ENCODE measurements around the gene RAD9A.

RAD9A gene

DNA sequence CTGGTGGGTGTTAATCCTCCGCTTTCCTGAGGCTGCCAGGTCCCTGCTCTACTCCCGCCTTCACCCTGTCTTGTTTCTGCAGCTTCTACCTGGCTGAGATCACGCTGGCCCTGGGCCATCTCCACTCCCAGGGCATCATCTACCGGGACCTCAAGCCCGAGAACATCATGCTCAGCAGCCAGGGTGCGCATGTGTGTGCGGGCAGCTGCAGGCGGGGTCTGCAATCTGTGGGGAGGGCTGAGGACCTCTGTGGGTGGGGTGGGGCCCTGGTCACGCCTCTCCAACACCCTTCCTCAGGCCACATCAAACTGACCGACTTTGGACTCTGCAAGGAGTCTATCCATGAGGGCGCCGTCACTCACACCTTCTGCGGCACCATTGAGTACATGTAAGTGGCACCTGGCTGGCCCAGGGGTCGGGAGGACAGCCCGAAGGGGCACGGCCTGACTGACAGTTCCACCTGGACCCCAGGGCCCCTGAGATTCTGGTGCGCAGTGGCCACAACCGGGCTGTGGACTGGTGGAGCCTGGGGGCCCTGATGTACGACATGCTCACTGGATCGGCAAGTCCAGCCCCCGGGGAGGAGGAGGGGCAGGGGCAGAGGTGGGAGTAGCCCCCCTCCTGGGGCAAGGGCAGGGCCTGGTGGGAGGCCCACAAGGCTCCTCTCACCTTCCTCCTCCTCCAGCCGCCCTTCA lies 41.0 kb downstream of the RAD9A start:
- no peak for ATAC-seq
- TF ChIP-seq RARB (CRISPR knock-in tag; IDR thresholded peaks at IDR 0.05) (no peak), CSDC2 (CRISPR knock-in tag; IDR thresholded peaks at IDR 0.05) (no peak), SNAI2 (CRISPR knock-in tag; IDR thresholded peaks at IDR 0.05) (no peak), ISL1 (CRISPR knock-in tag; IDR thresholded peaks at IDR 0.05) (no peak), TOX (CRISPR knock-in tag; IDR thresholded peaks at IDR 0.05; ENCODE audit: borderline replicate concordance) (no peak), ZNF8 (CRISPR knock-in tag; IDR thresholded peaks at IDR 0.05) (no peak), OSR1 (CRISPR knock-in tag; IDR thresholded peaks at IDR 0.05) (no peak), ESRRG (CRISPR knock-in tag; IDR thresholded peaks at IDR 0.05) (no peak), ZNF70 (CRISPR knock-in tag; IDR thresholded peaks at IDR 0.05) (no peak), ZFP3 (CRISPR knock-in tag; IDR thresholded peaks at IDR 0.05) (no peak), PPARA (CRISPR knock-in tag; IDR thresholded peaks at IDR 0.05; ENCODE audit: borderline replicate concordance) (no peak)
- TF ChIP-seq, protein P1, sequence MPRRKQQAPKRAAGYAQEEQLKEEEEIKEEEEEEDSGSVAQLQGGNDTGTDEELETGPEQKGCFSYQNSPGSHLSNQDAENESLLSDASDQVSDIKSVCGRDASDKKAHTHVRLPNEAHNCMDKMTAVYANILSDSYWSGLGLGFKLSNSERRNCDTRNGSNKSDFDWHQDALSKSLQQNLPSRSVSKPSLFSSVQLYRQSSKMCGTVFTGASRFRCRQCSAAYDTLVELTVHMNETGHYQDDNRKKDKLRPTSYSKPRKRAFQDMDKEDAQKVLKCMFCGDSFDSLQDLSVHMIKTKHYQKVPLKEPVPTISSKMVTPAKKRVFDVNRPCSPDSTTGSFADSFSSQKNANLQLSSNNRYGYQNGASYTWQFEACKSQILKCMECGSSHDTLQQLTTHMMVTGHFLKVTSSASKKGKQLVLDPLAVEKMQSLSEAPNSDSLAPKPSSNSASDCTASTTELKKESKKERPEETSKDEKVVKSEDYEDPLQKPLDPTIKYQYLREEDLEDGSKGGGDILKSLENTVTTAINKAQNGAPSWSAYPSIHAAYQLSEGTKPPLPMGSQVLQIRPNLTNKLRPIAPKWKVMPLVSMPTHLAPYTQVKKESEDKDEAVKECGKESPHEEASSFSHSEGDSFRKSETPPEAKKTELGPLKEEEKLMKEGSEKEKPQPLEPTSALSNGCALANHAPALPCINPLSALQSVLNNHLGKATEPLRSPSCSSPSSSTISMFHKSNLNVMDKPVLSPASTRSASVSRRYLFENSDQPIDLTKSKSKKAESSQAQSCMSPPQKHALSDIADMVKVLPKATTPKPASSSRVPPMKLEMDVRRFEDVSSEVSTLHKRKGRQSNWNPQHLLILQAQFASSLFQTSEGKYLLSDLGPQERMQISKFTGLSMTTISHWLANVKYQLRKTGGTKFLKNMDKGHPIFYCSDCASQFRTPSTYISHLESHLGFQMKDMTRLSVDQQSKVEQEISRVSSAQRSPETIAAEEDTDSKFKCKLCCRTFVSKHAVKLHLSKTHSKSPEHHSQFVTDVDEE (CRISPR knock-in tag; IDR thresholded peaks at IDR 0.05): no peak
- TF ChIP-seq, protein P2, sequence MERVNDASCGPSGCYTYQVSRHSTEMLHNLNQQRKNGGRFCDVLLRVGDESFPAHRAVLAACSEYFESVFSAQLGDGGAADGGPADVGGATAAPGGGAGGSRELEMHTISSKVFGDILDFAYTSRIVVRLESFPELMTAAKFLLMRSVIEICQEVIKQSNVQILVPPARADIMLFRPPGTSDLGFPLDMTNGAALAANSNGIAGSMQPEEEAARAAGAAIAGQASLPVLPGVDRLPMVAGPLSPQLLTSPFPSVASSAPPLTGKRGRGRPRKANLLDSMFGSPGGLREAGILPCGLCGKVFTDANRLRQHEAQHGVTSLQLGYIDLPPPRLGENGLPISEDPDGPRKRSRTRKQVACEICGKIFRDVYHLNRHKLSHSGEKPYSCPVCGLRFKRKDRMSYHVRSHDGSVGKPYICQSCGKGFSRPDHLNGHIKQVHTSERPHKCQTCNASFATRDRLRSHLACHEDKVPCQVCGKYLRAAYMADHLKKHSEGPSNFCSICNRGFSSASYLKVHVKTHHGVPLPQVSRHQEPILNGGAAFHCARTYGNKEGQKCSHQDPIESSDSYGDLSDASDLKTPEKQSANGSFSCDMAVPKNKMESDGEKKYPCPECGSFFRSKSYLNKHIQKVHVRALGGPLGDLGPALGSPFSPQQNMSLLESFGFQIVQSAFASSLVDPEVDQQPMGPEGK (CRISPR knock-in tag; IDR thresholded peaks at IDR 0.05; ENCODE audit: borderline replicate concordance): no peak
- TF ChIP-seq, protein P3, sequence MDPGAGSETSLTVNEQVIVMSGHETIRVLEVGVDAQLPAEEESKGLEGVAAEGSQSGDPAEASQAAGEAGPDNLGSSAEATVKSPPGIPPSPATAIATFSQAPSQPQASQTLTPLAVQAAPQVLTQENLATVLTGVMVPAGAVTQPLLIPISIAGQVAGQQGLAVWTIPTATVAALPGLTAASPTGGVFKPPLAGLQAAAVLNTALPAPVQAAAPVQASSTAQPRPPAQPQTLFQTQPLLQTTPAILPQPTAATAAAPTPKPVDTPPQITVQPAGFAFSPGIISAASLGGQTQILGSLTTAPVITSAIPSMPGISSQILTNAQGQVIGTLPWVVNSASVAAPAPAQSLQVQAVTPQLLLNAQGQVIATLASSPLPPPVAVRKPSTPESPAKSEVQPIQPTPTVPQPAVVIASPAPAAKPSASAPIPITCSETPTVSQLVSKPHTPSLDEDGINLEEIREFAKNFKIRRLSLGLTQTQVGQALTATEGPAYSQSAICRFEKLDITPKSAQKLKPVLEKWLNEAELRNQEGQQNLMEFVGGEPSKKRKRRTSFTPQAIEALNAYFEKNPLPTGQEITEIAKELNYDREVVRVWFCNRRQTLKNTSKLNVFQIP (CRISPR knock-in tag; IDR thresholded peaks at IDR 0.05; ENCODE audit: borderline replicate concordance, low read depth): no peak

DNA sequence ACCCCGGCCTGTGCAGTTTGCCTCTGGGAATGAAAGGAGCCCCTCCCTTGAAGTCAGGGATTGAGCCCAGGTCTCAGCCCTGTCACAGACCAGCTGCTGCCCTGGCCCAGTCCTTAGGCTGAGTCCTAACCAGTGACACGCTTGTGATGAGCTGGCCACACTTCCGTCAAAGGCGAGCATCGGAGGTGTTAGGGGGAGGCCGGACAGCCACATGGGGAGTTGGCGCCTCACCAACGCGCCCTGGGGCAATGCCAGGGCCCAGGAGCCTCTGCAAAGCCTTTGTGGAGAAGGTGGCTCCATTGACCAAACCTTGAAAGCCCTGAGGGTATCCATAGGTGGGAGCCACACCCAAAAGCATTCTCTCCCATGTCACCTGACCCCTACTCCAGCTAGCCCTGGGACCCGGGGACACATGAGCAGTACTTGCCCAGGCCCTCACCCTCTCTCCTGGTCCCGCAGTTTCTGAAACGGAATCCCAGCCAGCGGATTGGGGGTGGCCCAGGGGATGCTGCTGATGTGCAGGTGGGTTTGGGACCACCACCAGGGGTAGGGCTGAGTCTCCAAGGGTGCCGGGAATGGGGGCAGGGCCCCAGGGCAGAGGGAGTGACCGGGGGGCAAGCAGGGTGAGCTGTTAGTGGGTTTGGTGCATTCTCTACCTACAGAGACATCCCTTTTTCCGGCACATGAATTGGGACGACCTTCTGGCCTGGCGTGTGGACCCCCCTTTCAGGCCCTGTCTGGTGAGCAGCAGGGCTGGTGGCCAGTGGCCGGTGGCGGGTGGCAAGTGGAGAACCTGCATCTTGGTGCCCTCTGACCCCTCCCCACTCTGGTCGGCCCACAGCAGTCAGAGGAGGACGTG lies 42.0 kb downstream of the RAD9A start:
- no peak for ATAC-seq
- TF ChIP-seq, protein P2 (CRISPR knock-in tag; IDR thresholded peaks at IDR 0.05; ENCODE audit: borderline replicate concordance): no peak
- no peak for TF ChIP-seq TOX (CRISPR knock-in tag; IDR thresholded peaks at IDR 0.05; ENCODE audit: borderline replicate concordance)
- TF ChIP-seq SNAI2 (CRISPR knock-in tag; IDR thresholded peaks at IDR 0.05): no peak
- TF ChIP-seq, protein P1 (CRISPR knock-in tag; IDR thresholded peaks at IDR 0.05): no peak
- no peak for TF ChIP-seq ZNF565 (CRISPR knock-in tag; conservative IDR thresholded peaks at IDR 0.05; ENCODE audit: low read depth)
- no peak for TF ChIP-seq RARB (CRISPR knock-in tag; IDR thresholded peaks at IDR 0.05)
- TF ChIP-seq ISL1 (CRISPR knock-in tag; IDR thresholded peaks at IDR 0.05): no peak
- no peak for TF ChIP-seq GLIS3 (CRISPR knock-in tag; IDR thresholded peaks at IDR 0.05)
- TF ChIP-seq OSR1 (CRISPR knock-in tag; IDR thresholded peaks at IDR 0.05): no peak
- TF ChIP-seq ARNTL (CRISPR knock-in tag; IDR thresholded peaks at IDR 0.05; ENCODE audit: borderline replicate concordance, low read depth): no peak
- TF ChIP-seq ZFP3 (CRISPR knock-in tag; IDR thresholded peaks at IDR 0.05): no peak
- TF ChIP-seq, protein P3 (CRISPR knock-in tag; IDR thresholded peaks at IDR 0.05; ENCODE audit: borderline replicate concordance, low read depth): no peak
- TF ChIP-seq ZC3H10 (CRISPR knock-in tag; IDR thresholded peaks at IDR 0.05): no peak
- no peak for TF ChIP-seq ZNF8 (CRISPR knock-in tag; IDR thresholded peaks at IDR 0.05)
- TF ChIP-seq CSDC2 (CRISPR knock-in tag; IDR thresholded peaks at IDR 0.05): no peak
- TF ChIP-seq TCF4 (CRISPR knock-in tag; IDR thresholded peaks at IDR 0.05; ENCODE audit: borderline replicate concordance): no peak
- TF ChIP-seq, protein P4, sequence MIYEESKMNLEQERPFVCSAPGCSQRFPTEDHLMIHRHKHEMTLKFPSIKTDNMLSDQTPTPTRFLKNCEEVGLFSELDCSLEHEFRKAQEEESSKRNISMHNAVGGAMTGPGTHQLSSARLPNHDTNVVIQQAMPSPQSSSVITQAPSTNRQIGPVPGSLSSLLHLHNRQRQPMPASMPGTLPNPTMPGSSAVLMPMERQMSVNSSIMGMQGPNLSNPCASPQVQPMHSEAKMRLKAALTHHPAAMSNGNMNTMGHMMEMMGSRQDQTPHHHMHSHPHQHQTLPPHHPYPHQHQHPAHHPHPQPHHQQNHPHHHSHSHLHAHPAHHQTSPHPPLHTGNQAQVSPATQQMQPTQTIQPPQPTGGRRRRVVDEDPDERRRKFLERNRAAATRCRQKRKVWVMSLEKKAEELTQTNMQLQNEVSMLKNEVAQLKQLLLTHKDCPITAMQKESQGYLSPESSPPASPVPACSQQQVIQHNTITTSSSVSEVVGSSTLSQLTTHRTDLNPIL (CRISPR knock-in tag; IDR thresholded peaks at IDR 0.05; ENCODE audit: low read depth): no peak
